ENCODE measurements around the gene OR7C1. TPM values are rescaled to one million over a fixed set of nuclear protein-coding genes. Genes with fewer than 3 reads are reported as not detected.

Gene OR7C1
- total and polyA plus RNA-seq, 2 of the 13 experiments (the other 11 are each of a cell fraction or from before 2014, with no cell fraction given), result not detected

DNA sequence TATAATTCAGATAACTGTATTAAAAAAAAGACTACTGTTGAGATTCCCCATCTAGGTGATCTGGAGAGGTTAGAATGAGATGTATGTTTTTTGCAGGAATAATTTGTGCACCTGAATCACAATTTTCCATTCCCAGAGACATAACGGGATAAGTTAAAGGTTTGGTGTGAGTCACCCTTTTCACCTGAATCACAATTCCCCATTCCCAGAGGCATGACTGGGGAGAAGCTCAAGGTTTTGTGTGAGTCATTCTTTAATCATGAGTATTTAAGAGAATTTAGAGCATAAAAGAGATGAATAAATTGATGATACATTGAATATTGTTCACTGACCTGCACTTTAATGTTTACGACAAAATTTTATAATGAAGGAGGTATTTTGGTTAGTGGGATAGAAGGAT lies 9.0 kb downstream of the OR7C1 start (continued):
- TF ChIP-seq, protein P1, sequence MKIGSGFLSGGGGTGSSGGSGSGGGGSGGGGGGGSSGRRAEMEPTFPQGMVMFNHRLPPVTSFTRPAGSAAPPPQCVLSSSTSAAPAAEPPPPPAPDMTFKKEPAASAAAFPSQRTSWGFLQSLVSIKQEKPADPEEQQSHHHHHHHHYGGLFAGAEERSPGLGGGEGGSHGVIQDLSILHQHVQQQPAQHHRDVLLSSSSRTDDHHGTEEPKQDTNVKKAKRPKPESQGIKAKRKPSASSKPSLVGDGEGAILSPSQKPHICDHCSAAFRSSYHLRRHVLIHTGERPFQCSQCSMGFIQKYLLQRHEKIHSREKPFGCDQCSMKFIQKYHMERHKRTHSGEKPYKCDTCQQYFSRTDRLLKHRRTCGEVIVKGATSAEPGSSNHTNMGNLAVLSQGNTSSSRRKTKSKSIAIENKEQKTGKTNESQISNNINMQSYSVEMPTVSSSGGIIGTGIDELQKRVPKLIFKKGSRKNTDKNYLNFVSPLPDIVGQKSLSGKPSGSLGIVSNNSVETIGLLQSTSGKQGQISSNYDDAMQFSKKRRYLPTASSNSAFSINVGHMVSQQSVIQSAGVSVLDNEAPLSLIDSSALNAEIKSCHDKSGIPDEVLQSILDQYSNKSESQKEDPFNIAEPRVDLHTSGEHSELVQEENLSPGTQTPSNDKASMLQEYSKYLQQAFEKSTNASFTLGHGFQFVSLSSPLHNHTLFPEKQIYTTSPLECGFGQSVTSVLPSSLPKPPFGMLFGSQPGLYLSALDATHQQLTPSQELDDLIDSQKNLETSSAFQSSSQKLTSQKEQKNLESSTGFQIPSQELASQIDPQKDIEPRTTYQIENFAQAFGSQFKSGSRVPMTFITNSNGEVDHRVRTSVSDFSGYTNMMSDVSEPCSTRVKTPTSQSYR (CRISPR knock-in tag; IDR thresholded peaks at IDR 0.05; ENCODE audit: borderline replicate concordance), result no peak
- TF ChIP-seq, protein P2, sequence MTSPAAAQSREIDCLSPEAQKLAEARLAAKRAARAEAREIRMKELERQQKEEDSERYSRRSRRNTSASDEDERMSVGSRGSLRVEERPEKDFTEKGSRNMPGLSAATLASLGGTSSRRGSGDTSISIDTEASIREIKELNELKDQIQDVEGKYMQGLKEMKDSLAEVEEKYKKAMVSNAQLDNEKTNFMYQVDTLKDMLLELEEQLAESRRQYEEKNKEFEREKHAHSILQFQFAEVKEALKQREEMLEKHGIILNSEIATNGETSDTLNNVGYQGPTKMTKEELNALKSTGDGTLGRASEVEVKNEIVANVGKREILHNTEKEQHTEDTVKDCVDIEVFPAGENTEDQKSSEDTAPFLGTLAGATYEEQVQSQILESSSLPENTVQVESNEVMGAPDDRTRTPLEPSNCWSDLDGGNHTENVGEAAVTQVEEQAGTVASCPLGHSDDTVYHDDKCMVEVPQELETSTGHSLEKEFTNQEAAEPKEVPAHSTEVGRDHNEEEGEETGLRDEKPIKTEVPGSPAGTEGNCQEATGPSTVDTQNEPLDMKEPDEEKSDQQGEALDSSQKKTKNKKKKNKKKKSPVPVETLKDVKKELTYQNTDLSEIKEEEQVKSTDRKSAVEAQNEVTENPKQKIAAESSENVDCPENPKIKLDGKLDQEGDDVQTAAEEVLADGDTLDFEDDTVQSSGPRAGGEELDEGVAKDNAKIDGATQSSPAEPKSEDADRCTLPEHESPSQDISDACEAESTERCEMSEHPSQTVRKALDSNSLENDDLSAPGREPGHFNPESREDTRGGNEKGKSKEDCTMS (CRISPR knock-in tag; conservative IDR thresholded peaks at IDR 0.05), result no peak

DNA sequence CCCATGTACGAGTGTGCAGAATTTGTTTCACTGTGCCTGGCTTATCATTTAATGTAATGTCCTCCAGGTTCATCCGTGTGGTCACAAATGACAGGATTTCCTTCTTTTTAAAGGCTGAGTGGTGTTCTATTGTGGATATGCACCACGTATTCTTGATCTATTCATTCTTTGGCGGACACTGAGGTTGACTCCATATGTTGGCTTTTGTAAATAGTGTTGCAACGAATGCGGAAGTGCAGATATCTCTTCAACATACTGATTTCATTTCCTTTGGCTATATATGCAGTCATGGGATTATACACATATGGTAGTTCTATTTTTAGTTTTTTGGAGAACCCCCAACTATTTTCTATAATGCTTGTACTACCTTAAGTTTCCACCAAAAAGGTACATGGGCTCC lies 13.0 kb downstream of the OR7C1 start:
- no peak overlapping the region for H3K4me3 ChIP-seq (replicated peaks in 1 of 3; ENCODE audit: insufficient read depth in 1 of 3, low read depth in 2 of 3, low read length in 3 of 3)
- no peaks in the 10 kb centered on the region for H3K9me3 ChIP-seq (ENCODE audit: low read length)
- BruUV-seq (replicated peaks), result no TSS peak
- ChIA-PET CTCF (ENCODE audit: low intra/inter-chr PET ratio, low total read pairs) (no interaction called here), POLR2A (no interaction called here)
- in situ Hi-C loops (cut with HindIII; ENCODE audit: extremely low pct_ligation_motif_present, low pct_unique_long_range_greater_than_20kb), result no loop called here
- no peaks in the 10 kb centered on the region for H3K36me3 ChIP-seq (replicated peaks in 1 of 2; ENCODE audit: control insufficient read depth in 1 of 2, insufficient read depth in 2 of 2, low read length in 2 of 2)
- no peaks in the 10 kb centered on the region for H4K20me1 ChIP-seq (ENCODE audit: insufficient read depth, low read length)
- H3K79me2 ChIP-seq (ENCODE audit: insufficient read depth, low read length), result no peaks in the 10 kb centered on the region
- 20% methylated on average over 6 of the region's 6 CpGs for WGBS (ENCODE audit: low lambda C conversion rate)
- no peaks in the 10 kb centered on the region for H3K4me1 ChIP-seq (ENCODE audit: insufficient read depth, low read length)
- H3K27me3 ChIP-seq (ENCODE audit: control insufficient read depth in 1 of 2, insufficient read depth in 2 of 2, low read length in 2 of 2), result no peaks in the 10 kb centered on the region
- H3K27ac ChIP-seq (ENCODE audit: extremely low read length, insufficient read depth, low read length), result no peak overlapping the region
- intact Hi-C loops (cut with micrococcal nuclease; ENCODE audit: unreplicated experiment), result no loop called here
- no peak overlapping the region for H3K9ac ChIP-seq (ENCODE audit: insufficient read depth, low read depth, low read length)
- H2AFZ ChIP-seq (ENCODE audit: low read length), result no peak overlapping the region
- no peak for ATAC-seq
- no peak for DNase-seq (ENCODE audit: low spot score)
- H3K4me2 ChIP-seq (ENCODE audit: low read depth, low read length), result no peak overlapping the region
- FAIRE-seq, result no peak
- TF ChIP-seq, protein P3, sequence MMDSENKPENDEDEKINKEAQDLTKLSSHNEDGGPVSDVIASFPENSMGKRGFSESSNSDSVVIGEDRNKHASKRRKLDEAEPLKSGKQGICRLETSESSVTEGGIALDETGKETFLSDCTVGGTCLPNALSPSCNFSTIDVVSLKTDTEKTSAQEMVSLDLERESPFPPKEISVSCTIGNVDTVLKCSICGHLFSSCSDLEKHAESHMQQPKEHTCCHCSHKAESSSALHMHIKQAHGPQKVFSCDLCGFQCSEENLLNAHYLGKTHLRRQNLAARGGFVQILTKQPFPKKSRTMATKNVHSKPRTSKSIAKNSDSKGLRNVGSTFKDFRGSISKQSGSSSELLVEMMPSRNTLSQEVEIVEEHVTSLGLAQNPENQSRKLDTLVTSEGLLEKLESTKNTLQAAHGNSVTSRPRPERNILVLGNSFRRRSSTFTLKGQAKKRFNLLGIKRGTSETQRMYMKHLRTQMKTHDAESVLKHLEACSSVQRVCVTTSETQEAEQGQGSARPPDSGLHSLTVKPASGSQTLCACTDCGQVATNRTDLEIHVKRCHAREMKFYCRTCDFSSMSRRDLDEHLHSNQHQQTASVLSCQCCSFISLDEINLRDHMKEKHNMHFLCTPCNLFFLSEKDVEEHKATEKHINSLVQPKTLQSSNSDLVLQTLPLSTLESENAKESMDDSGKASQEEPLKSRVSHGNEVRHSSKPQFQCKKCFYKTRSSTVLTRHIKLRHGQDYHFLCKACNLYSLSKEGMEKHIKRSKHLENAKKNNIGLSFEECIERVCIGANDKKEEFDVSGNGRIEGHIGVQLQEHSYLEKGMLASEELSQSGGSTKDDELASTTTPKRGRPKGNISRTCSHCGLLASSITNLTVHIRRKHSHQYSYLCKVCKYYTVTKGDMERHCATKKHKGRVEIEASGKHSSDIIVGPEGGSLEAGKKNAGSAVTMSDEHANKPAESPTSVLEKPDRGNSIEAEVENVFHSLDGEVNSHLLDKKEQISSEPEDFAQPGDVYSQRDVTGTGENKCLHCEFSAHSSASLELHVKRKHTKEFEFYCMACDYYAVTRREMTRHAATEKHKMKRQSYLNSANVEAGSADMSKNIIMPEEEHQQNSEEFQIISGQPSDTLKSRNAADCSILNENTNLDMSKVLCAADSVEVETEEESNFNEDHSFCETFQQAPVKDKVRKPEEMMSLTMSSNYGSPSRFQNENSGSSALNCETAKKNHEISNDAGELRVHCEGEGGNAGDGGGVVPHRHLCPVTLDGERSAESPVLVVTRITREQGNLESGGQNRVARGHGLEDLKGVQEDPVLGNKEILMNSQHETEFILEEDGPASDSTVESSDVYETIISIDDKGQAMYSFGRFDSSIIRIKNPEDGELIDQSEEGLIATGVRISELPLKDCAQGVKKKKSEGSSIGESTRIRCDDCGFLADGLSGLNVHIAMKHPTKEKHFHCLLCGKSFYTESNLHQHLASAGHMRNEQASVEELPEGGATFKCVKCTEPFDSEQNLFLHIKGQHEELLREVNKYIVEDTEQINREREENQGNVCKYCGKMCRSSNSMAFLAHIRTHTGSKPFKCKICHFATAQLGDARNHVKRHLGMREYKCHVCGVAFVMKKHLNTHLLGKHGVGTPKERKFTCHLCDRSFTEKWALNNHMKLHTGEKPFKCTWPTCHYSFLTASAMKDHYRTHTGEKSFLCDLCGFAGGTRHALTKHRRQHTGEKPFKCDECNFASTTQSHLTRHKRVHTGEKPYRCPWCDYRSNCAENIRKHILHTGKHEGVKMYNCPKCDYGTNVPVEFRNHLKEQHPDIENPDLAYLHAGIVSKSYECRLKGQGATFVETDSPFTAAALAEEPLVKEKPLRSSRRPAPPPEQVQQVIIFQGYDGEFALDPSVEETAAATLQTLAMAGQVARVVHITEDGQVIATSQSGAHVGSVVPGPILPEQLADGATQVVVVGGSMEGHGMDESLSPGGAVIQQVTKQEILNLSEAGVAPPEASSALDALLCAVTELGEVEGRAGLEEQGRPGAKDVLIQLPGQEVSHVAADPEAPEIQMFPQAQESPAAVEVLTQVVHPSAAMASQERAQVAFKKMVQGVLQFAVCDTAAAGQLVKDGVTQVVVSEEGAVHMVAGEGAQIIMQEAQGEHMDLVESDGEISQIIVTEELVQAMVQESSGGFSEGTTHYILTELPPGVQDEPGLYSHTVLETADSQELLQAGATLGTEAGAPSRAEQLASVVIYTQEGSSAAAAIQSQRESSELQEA (CRISPR knock-in tag; IDR thresholded peaks at IDR 0.05; ENCODE audit: not compliant biosample characterization), result no peak
- TF ChIP-seq ZNF777 (CRISPR knock-in tag; IDR thresholded peaks at IDR 0.05) (no peak), NR2C2 (CRISPR knock-in tag; IDR thresholded peaks at IDR 0.05; ENCODE audit: borderline replicate concordance) (no peak), ZKSCAN5 (CRISPR knock-in tag; IDR thresholded peaks at IDR 0.05) (no peak)
- TF ChIP-seq, protein P4, sequence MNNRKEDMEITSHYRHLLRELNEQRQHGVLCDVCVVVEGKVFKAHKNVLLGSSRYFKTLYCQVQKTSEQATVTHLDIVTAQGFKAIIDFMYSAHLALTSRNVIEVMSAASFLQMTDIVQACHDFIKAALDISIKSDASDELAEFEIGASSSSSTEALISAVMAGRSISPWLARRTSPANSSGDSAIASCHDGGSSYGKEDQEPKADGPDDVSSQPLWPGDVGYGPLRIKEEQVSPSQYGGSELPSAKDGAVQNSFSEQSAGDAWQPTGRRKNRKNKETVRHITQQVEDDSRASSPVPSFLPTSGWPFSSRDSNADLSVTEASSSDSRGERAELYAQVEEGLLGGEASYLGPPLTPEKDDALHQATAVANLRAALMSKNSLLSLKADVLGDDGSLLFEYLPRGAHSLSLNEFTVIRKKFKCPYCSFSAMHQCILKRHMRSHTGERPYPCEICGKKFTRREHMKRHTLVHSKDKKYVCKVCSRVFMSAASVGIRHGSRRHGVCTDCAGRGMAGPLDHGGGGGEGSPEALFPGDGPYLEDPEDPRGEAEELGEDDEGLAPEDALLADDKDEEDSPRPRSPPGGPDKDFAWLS (CRISPR knock-in tag; IDR thresholded peaks at IDR 0.05; ENCODE audit: borderline replicate concordance), result no peak
